Measurements from ENCODE around the gene SLC10A7. TPM values are rescaled to one million over a fixed set of nuclear protein-coding genes. Genes with fewer than 3 reads are reported as not detected.

The SLC10A7 gene
- total and polyA plus RNA-seq, 2 experiments from 2014 or later: 0.81 to 4.3 TPM

GRCh38 chr4:146359771-146360170 is 162.0 kb downstream of the SLC10A7 start:
- no peak overlapping the region for H3K4me3 ChIP-seq
- H3K4me1 ChIP-seq (ENCODE audit: insufficient read depth): no peaks in the 10 kb centered on the region
- no peaks in the 10 kb centered on the region; the same call in 1 of the 2 replicates for H4K20me1 ChIP-seq (replicated peaks; ENCODE audit: insufficient read depth)
- H3F3A ChIP-seq (replicated peaks; ENCODE audit: low read depth): no peaks in the 10 kb centered on the region
- H3K27ac Mint-ChIP-seq: no peak overlapping the region
- H3K27ac ChIP-seq (ENCODE audit: low read depth): no peak overlapping the region
- H3K9me2 ChIP-seq (ENCODE audit: insufficient read depth): no peaks in the 10 kb centered on the region; the same call in 1 of the 2 replicates
- H3K27me3 ChIP-seq (ENCODE audit: insufficient read depth): no peaks in the 10 kb centered on the region
- H3K4me2 ChIP-seq: no peak overlapping the region
- no peak overlapping the region for H3K4me3 Mint-ChIP-seq
- peaks cover 3% of the 10 kb centered on the region; the same call in 1 of the 3 replicates for H3K36me3 Mint-ChIP-seq (ENCODE audit: low read depth)
- no peaks in the 10 kb centered on the region for H3K36me3 ChIP-seq (ENCODE audit: insufficient read depth)
- no peaks in the 10 kb centered on the region for H3K4me1 Mint-ChIP-seq
- no peak overlapping the region for H2AFZ ChIP-seq
- peaks cover 11% of the 10 kb centered on the region; the same call in 2 of the 3 replicates for H3K9me3 Mint-ChIP-seq
- TF ChIP-seq ETS1 (IDR thresholded peaks at IDR 0.05): no peak
- TF ChIP-seq ZNF331 (CRISPR knock-in tag; IDR thresholded peaks at IDR 0.05; ENCODE audit: low read depth): no peak
- no peak for TF ChIP-seq POLR2AphosphoS5 (IDR thresholded peaks at IDR 0.05; ENCODE audit: low read depth)
- TF ChIP-seq ZNF462 (CRISPR knock-in tag; IDR thresholded peaks at IDR 0.05): no peak
- TF ChIP-seq REST (IDR thresholded peaks at IDR 0.05; ENCODE audit: unreplicated experiment): no peak
- TF ChIP-seq CREB1 (CRISPR knock-in tag; IDR thresholded peaks at IDR 0.05; ENCODE audit: low read depth): no peak
- TF ChIP-seq EZH2 (IDR thresholded peaks at IDR 0.05; ENCODE audit: low read depth, unreplicated experiment): no peak
- no peak for TF ChIP-seq ZNF114 (CRISPR knock-in tag; IDR thresholded peaks at IDR 0.05)
- no peak for TF ChIP-seq STAT1 (IDR thresholded peaks at IDR 0.05; ENCODE audit: unreplicated experiment)
- no peak for TF ChIP-seq EZH2phosphoT487 (IDR thresholded peaks at IDR 0.05; ENCODE audit: unreplicated experiment)
- no peak for TF ChIP-seq JUNB (IDR thresholded peaks at IDR 0.05; ENCODE audit: unreplicated experiment)
- no peak for TF ChIP-seq CTCF (conservative IDR thresholded peaks at IDR 0.05; ENCODE audit: low read depth in 2 of 2)
- no peak for TF ChIP-seq NANOG (IDR thresholded peaks at IDR 0.05; ENCODE audit: borderline replicate concordance)
- H3K79me2 ChIP-seq (replicated peaks; ENCODE audit: insufficient read depth): no peaks in the 10 kb centered on the region
- no peak for DNase-seq (ENCODE audit: low spot score)
- H3K27me3 Mint-ChIP-seq (ENCODE audit: insufficient read depth, low read depth, poor library complexity): no peaks in the 10 kb centered on the region
- ATAC-seq: no peak

All from GM23338 (cell line).